Activated CD8-positive, alpha-beta T cell treated with anti-CD3 and anti-CD28 coated beads, Interleukin-2, amount 10 ng/mL, durations not matched to agents 7 days and 5 days (primary cell): ENCODE measurements around the gene DCANP1. TPM values are rescaled to one million over a fixed set of nuclear protein-coding genes. Genes with fewer than 3 reads are reported as not detected.

Experiments
- ATAC-seq: fragments of 150-1000 bp; cut with Tn5 transposase; one replicate; pipeline ENCODE4 v1.10.0; 2021; ENCODE audit warnings: moderate library complexity
- CTCF ChIA-PET: fragments of 350-600 bp; sonication (Branson Sonifier 250); formaldehyde crosslinking; loops from one replicate; lab custom pipeline; 2021; ENCODE audit warnings: antibody characterized with exemption; lab: Charles Lee
- POLR2A ChIA-PET: fragments of 350-600 bp; sonication (Branson Sonifier 250); formaldehyde crosslinking; loops from one replicate; lab custom pipeline; 2021; ENCODE audit warnings: antibody characterized with exemption; lab: Charles Lee
- DNase-seq: peaks from one replicate; pipeline ENCODE4 v3.0.0-alpha.2; 2020
- H3K27ac Mint-ChIP-seq: one replicate; pipeline ENCODE4 v1.8.0; 2021; ENCODE audit warnings: mild to moderate bottlenecking, mixed read lengths
- H3K27me3 Mint-ChIP-seq: one replicate; pipeline ENCODE4 v1.8.0; 2021; ENCODE audit warnings: low read depth, mixed read lengths
- H3K36me3 Mint-ChIP-seq: one replicate; pipeline ENCODE4 v1.8.0; 2021; ENCODE audit warnings: low read depth, mixed read lengths
- H3K4me1 Mint-ChIP-seq: one replicate; pipeline ENCODE4 v1.8.0; 2021; ENCODE audit warnings: low read depth, mixed read lengths
- H3K4me3 Mint-ChIP-seq: one replicate; pipeline ENCODE4 v1.8.0; 2021; ENCODE audit warnings: mild to moderate bottlenecking, mixed read lengths
- H3K9me3 Mint-ChIP-seq: one replicate; pipeline ENCODE4 v1.8.0; 2022; ENCODE audit warnings: mixed read lengths; ENCODE audit not compliant: insufficient read depth
- total RNA-seq, 2 experiments: library from RNA; stranded (reverse); gene quantifications; one replicate each; pipeline ENCODE4 v1.2.3, GENCODE V29; 2021

The DCANP1 gene
- total RNA-seq, 2 experiments from 2014 or later: not detected

DNA sequence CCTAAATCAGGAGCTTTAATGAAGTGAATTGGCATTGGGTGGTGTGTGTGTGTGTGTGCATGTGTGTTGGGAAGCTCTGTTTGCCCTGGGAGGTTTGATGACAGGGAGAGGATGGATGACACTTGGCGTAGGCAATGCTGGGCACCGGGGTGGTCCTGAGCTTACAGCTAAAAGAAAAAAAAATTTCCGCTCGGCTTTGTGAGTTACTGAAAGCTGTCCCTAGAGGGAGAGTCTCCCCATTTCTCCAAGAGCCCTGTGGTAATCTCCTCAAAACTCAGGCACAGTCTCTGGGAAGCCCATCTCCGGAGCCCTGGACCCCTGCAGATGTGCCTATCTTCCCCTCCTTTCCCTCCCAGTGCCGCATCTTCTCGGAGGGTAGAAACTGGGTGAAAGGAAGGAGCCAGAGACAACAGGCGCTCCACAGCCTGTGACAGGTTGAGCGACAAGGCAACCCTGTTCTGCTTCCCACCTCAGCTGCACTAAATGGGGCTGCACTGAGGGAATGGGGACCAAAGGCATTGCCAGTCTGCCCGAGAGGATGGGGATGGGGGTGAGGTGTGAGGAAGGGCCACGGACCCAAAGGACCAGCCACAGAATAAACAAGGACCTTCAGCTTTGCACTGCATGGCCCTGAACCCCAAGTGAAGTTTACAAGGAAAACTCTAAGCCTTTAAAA, 40.8 kb upstream of the DCANP1 start:
- peaks cover 2% of the 10 kb centered on the region for H3K36me3 Mint-ChIP-seq
- peaks cover 7% of the 10 kb centered on the region for H3K4me1 Mint-ChIP-seq
- H3K27ac Mint-ChIP-seq: no peak overlapping the region
- POLR2A ChIA-PET: no interaction called here
- no peaks in the 10 kb centered on the region for H3K9me3 Mint-ChIP-seq
- H3K4me3 Mint-ChIP-seq: no peak overlapping the region
- DNase-seq: no peak
- ATAC-seq: no peak
- CTCF ChIA-PET: interaction anchor here (1.0 to 1.9 kb wide), 3 partner anchors 22 to 75 kb away, joined by 3 to 8 read pairs (median 4); no protein-coding TSS in a partner anchor
- peaks cover 75% of the 10 kb centered on the region for H3K27me3 Mint-ChIP-seq

GRCh38 chr5:135487037-135487395, 39.9 kb upstream of the DCANP1 start:
- H3K9me3 Mint-ChIP-seq: no peaks in the 10 kb centered on the region
- peaks cover 2% of the 10 kb centered on the region for H3K36me3 Mint-ChIP-seq
- ChIA-PET POLR2A (no interaction called here), CTCF (interaction anchor here (1.0 to 1.9 kb wide), 3 partner anchors 21 to 76 kb away, joined by 3 to 8 read pairs (median 4); no protein-coding TSS in a partner anchor)
- ATAC-seq (no peak), DNase-seq (no peak)
- H3K27ac Mint-ChIP-seq: no peak overlapping the region
- H3K4me1 Mint-ChIP-seq: peaks cover 7% of the 10 kb centered on the region
- H3K27me3 Mint-ChIP-seq: peaks cover 65% of the 10 kb centered on the region
- no peak overlapping the region for H3K4me3 Mint-ChIP-seq

- Mint-ChIP-seq H3K9me3 (no peaks in the 10 kb centered on the region), H3K4me3 (no peak overlapping the region), H3K27me3 (peaks cover 59% of the 10 kb centered on the region), H3K27ac (no peak overlapping the region), H3K36me3 (peaks cover 2% of the 10 kb centered on the region), H3K4me1 (peaks cover 7% of the 10 kb centered on the region)
- no peak for DNase-seq
- no peak for ATAC-seq
- CTCF ChIA-PET: interaction anchor here (1.0 to 1.9 kb wide), 2 partner anchors 20 to 76 kb away, joined by 3 to 8 read pairs; no protein-coding TSS in a partner anchor
- POLR2A ChIA-PET: no interaction called here
These were observed 39.2 kb upstream of the DCANP1 start for GRCh38 chr5:135486131-135487036.

DNA sequence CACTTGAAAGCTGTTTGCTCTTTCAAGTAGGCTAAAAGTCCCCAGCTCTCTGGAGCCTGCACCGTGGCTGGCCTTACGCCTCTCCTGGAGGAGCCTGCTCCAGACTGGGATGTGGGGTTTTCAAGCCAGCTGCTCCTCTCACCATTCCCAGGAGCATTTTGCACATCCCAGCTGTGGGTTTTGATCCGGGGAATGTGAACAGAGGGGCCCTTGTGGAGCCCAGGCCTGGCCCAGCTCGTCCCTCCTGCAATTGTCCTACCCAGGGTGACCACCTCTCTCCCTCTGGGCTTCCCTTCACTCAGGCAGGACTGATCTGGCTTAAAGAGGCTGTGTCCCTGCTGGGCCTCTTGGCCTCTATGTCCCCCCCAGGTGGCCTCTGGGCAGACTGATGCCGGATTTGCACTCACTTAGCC, 37.5 kb upstream of the DCANP1 start:
- CTCF ChIA-PET: no interaction called here
- ATAC-seq (no peak), DNase-seq (no peak)
- no peak overlapping the region for H3K27ac Mint-ChIP-seq
- no peaks in the 10 kb centered on the region for H3K36me3 Mint-ChIP-seq
- no peaks in the 10 kb centered on the region for H3K9me3 Mint-ChIP-seq
- no peak overlapping the region for H3K4me3 Mint-ChIP-seq
- POLR2A ChIA-PET: no interaction called here
- H3K4me1 Mint-ChIP-seq: peaks cover 2% of the 10 kb centered on the region
- H3K27me3 Mint-ChIP-seq: peaks cover 42% of the 10 kb centered on the region

GRCh38 chr5:135483254-135483653, 36.1 kb upstream of the DCANP1 start:
- Mint-ChIP-seq H3K4me1 (no peaks in the 10 kb centered on the region), H3K36me3 (no peaks in the 10 kb centered on the region), H3K9me3 (no peaks in the 10 kb centered on the region), H3K4me3 (no peak overlapping the region), H3K27ac (no peak overlapping the region), H3K27me3 (peaks cover 34% of the 10 kb centered on the region)
- ChIA-PET CTCF (no interaction called here), POLR2A (interaction anchor here (0.8 kb wide), 1 partner anchor 11 kb away, joined by 3 read pairs; no protein-coding TSS in a partner anchor)
- ATAC-seq (no peak), DNase-seq (no peak)

DNA sequence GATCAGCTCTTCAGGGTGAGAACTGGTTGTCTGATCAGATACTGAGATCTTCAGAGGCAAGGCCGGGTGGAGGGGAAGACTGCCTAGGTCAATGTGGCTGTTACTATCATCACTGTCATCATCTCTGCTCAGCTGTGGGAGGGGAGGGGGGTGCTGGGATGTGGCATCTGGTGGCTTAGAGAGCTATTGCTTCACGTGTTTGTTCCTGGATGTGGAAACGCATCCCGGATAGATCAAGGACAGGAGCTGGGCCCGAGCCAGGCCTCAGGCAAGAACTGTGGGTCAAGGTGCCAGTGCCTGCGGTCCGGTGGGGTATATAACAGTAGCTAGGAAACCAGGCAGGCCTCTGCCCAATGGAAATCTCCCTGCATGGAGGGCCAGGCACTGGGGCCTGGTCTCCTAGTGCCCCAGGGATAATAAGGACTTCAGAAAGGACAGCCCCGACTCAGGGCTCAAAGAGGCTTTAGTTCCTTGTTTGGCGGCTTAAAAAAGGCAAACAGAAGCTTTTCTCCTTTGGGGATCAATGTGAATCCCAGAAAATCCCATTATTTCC, 35.3 kb upstream of the DCANP1 start:
- POLR2A ChIA-PET: interaction anchor here (0.8 kb wide), 1 partner anchor 12 kb away, joined by 3 read pairs; no protein-coding TSS in a partner anchor
- CTCF ChIA-PET: interaction anchor here (1.2 kb wide), 1 partner anchor 84 kb away, joined by 3 read pairs; no protein-coding TSS in a partner anchor
- DNase-seq: no peak
- Mint-ChIP-seq H3K27ac (no peak overlapping the region), H3K36me3 (no peaks in the 10 kb centered on the region), H3K27me3 (peaks cover 26% of the 10 kb centered on the region), H3K9me3 (no peaks in the 10 kb centered on the region), H3K4me3 (no peak overlapping the region), H3K4me1 (no peaks in the 10 kb centered on the region)
- ATAC-seq: no peak

GRCh38 chr5:135481909-135482311, 34.8 kb upstream of the DCANP1 start:
- Mint-ChIP-seq H3K27me3 (peaks cover 24% of the 10 kb centered on the region), H3K27ac (no peak overlapping the region), H3K4me1 (no peaks in the 10 kb centered on the region), H3K4me3 (no peak overlapping the region), H3K9me3 (no peaks in the 10 kb centered on the region), H3K36me3 (no peaks in the 10 kb centered on the region)
- DNase-seq (no peak), ATAC-seq (no peak)
- POLR2A ChIA-PET: no interaction called here
- CTCF ChIA-PET: interaction anchor here (1.2 kb wide), 1 partner anchor 84 kb away, joined by 3 read pairs; no protein-coding TSS in a partner anchor

- Mint-ChIP-seq H3K4me1 (no peaks in the 10 kb centered on the region), H3K27ac (no peak overlapping the region), H3K27me3 (peaks cover 22% of the 10 kb centered on the region), H3K9me3 (no peaks in the 10 kb centered on the region), H3K4me3 (no peak overlapping the region), H3K36me3 (no peaks in the 10 kb centered on the region)
- no peak for ATAC-seq
- no peak for DNase-seq
- ChIA-PET CTCF (no interaction called here), POLR2A (no interaction called here)
These were observed 34.2 kb upstream of the DCANP1 start for GRCh38 chr5:135481387-135481786.

- Mint-ChIP-seq H3K36me3 (no peaks in the 10 kb centered on the region), H3K9me3 (no peaks in the 10 kb centered on the region), H3K4me3 (no peak overlapping the region), H3K27me3 (peaks cover 18% of the 10 kb centered on the region), H3K4me1 (no peaks in the 10 kb centered on the region), H3K27ac (no peak overlapping the region)
- ATAC-seq (no peak), DNase-seq (no peak)
- CTCF ChIA-PET: interaction anchor here (1.2 kb wide), 1 partner anchor 14 kb away, joined by 5 read pairs; no protein-coding TSS in a partner anchor
- POLR2A ChIA-PET: no interaction called here
These were observed 33.4 kb upstream of the DCANP1 start for GRCh38 chr5:135480511-135480910.

DNA sequence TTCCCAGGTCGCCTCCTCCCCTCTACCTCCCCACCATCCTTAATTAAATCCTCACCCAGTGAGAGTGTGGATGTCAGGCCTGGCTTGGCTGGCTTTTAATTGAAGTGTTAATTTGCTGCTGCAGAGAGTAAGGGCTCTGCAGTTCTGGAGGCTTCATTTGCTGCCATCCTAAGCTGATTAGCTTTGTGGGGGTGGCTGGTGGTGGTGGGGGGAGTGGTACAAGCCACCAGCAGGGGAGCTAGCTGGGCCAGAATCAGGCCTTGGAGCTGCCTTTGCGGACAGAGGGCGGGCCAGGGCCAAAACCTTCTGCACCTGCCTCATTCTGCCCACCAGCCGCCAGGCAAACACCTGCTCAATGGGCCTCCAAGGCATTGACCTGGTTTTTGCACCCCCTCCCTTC, 31.8 kb upstream of the DCANP1 start:
- ATAC-seq (no peak), DNase-seq (no peak)
- Mint-ChIP-seq H3K27me3 (peaks cover 13% of the 10 kb centered on the region), H3K4me1 (no peaks in the 10 kb centered on the region), H3K36me3 (no peaks in the 10 kb centered on the region), H3K4me3 (no peak overlapping the region), H3K9me3 (no peaks in the 10 kb centered on the region), H3K27ac (no peak overlapping the region)
- CTCF ChIA-PET: interaction anchor here (1.3 kb wide), 1 partner anchor 87 kb away, joined by 5 read pairs; no protein-coding TSS in a partner anchor
- POLR2A ChIA-PET: no interaction called here

DNA sequence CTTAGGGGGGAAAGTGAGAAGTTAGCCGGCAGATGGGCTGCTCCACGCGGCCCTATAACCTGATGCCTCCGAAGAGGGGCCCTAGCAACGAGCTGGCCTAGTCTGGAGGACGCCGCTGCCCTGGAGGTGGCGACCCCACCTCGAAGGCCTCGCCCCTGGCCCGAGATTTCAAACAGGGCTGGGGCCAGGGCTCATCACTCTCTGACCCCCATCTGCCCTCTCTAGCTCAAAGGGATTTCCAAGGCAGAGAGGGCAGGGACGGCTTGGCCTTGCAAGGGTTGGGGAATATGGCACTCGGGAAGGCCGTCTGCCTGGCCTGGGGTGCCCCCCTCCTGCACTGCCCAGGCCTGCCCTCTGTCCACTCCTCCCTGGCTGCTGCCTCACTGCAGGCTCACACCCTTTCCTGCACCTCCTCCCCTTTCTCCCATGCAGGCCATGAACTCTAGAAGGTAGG, 30.5 kb upstream of the DCANP1 start:
- no peaks in the 10 kb centered on the region for H3K9me3 Mint-ChIP-seq
- CTCF ChIA-PET: interaction anchor here (1.2 kb wide), 1 partner anchor 12 kb away, joined by 4 read pairs; no protein-coding TSS in a partner anchor
- no peaks in the 10 kb centered on the region for H3K36me3 Mint-ChIP-seq

More for the DNA sequence above, 30.5 kb upstream of the DCANP1 start:
- no peak for DNase-seq
- POLR2A ChIA-PET: no interaction called here
- Mint-ChIP-seq H3K4me3 (no peak overlapping the region), H3K27me3 (peaks cover 13% of the 10 kb centered on the region), H3K4me1 (no peaks in the 10 kb centered on the region), H3K27ac (no peak overlapping the region)
- ATAC-seq: no peak
